BLaER1 treated with 17β-estradiol and CSF1 and Interleukin-3, amounts not matched to agents 10 nM and 100 nM (cell line): Measurements from ENCODE around the gene FRMD4A.

Experiments used
- H3K27ac ChIP-seq, 11 experiments: shearing (Covaris generic); formaldehyde crosslinking; 2 replicates each; pipeline ENCODE4 v1.8.1; 2022
- H3K27me3 ChIP-seq, 11 experiments: shearing (Covaris generic); formaldehyde crosslinking; 2 replicates each; pipeline ENCODE4 v1.8.1; 2022
- H3K36me3 ChIP-seq, 11 experiments: shearing (Covaris generic); formaldehyde crosslinking; 2 replicates each; pipeline ENCODE4 v1.8.1; 2022
- H3K4me1 ChIP-seq, 10 experiments: shearing (Covaris generic); formaldehyde crosslinking; 2 replicates each; pipeline ENCODE4 v1.8.1; 2022
- H3K4me2 ChIP-seq, 11 experiments: shearing (Covaris generic); formaldehyde crosslinking; 2 replicates each; pipeline ENCODE4 v1.8.1; 2022
- H3K4me3 ChIP-seq, 10 experiments: shearing (Covaris generic); formaldehyde crosslinking; 2 replicates each; pipeline ENCODE4 v1.8.1; 2022
- H3K9ac ChIP-seq, 11 experiments: shearing (Covaris generic); formaldehyde crosslinking; 2 replicates each; pipeline ENCODE4 v1.8.1; 2022
- H3K9me3 ChIP-seq, 11 experiments: shearing (Covaris generic); formaldehyde crosslinking; replicated peaks in 1 of 11; 2 replicates each; pipeline ENCODE4 v1.8.1; 2022
- H4K20me1 ChIP-seq, 11 experiments: shearing (Covaris generic); formaldehyde crosslinking; 2 replicates each; pipeline ENCODE4 v1.8.1; 2022
- Cebpa-rat ChIP-seq, 11 experiments: shearing (Covaris generic); IDR thresholded peaks; 2 replicates each; pipeline ENCODE4 v1.8.1; 2022

FRMD4A gene

DNA sequence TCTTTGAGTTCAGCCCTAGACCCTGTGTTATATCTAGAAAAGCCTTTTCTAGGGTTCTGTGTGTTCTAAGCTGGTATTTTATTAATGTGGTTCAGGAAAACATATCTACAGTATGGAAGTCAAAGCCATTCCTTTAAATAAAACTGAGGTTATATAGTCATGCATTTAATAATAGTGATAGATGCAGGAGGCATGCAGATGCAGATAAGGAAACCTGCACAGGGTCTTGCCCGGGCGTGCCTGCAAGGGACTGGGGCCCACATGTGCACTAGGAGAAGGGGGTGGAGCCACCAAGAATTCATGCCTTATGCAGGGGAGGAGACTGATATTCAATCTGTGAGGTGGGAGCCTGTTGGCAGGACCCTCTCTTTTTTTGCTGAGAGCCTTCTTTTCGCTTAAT is 572.4 kb downstream of the FRMD4A start:
- Histone ChIP-seq H3K27ac (peak overlapping the region in 3 of 11 experiments; percentile 28 to 52 (median 36); a peak in 3 of 22 replicates), H3K9ac (no peak overlapping the region), H3K4me2 (peak overlapping the region in 8 of 11 experiments; percentile 10 to 47 (median 18); a peak in 8 of 22 replicates), H4K20me1 (no peaks in the 10 kb centered on the region), H3K9me3 (no peaks in the 10 kb centered on the region), H3K27me3 (no peaks in the 10 kb centered on the region), H3K36me3 (no peaks in the 10 kb centered on the region), H3K4me3 (no peak overlapping the region), H3K4me1 (peaks cover 5 to 25% (median 13%) of the 10 kb centered on the region in 10 experiments; a peak in 18 of 20 replicates)
- no peak for TF ChIP-seq Cebpa-rat (IDR thresholded peaks at IDR 0.05)

DNA sequence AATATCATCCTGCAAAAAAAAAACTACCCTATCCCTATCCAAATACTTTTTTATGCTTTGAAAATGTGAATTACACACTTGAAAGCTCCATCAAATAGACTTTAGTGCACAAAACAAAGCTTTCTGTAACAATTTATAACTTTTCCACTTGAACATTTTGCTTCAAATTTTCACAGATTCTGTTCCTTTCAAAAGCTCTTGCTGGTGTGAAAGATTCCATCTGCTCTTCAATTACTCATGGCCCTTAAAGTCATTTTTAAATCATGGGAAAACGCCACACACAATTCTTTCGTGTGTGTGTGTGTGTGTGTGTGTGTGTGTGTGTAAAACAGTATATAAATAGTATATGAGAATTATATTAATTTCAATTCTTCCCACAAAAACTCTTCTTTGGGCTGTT is 576.4 kb downstream of the FRMD4A start:
- H3K27me3 ChIP-seq = no peaks in the 10 kb centered on the region
- no peak overlapping the region for H3K27ac ChIP-seq
- H3K9ac ChIP-seq = no peak overlapping the region
- H3K4me2 ChIP-seq = no peak overlapping the region
- no peak overlapping the region for H3K4me3 ChIP-seq
- H3K4me1 ChIP-seq = peaks cover 5 to 25% (median 14%) of the 10 kb centered on the region in 10 experiments; a peak in 18 of 20 replicates
- TF ChIP-seq Cebpa-rat (IDR thresholded peaks at IDR 0.05) = no peak
- no peaks in the 10 kb centered on the region for H4K20me1 ChIP-seq
- H3K36me3 ChIP-seq = no peaks in the 10 kb centered on the region
- no peaks in the 10 kb centered on the region for H3K9me3 ChIP-seq

DNA sequence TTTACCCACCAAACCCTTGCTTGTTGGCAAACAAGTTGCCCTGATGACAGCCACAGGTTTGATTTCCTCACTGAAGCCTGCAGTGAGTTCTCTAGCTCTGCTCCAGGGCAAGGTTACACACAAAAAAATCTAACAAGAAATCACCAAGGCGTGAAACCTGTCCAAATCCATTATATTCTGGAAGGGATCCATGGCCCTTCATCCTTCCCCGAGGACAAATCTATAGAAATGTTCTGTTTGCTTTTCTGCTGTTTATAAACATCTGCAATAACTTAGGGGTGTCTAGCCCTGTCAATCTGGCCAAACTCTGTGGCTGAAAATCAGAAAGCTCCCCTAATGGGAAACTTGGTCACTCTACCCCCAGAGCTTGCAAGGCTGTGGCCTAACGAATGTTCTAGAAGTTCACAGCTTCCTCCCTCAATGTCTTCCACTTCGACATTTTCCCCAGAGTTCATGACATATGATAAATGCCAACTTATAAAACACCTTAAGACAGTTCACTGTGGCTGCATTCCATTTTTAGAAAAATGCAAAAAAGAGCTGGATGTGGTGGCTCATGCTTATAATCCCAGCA is 579.4 kb downstream of the FRMD4A start:
- no peak overlapping the region for H3K4me3 ChIP-seq
- no peak overlapping the region for H3K27ac ChIP-seq
- no peaks in the 10 kb centered on the region for H3K36me3 ChIP-seq
- H3K27me3 ChIP-seq = no peaks in the 10 kb centered on the region
- H3K9ac ChIP-seq = no peak overlapping the region
- H3K9me3 ChIP-seq = no peaks in the 10 kb centered on the region
- H3K4me1 ChIP-seq = peaks cover 0 to 7% (median 0%) of the 10 kb centered on the region in 10 experiments; a peak in 1 of 20 replicates
- no peaks in the 10 kb centered on the region for H4K20me1 ChIP-seq
- TF ChIP-seq Cebpa-rat (IDR thresholded peaks at IDR 0.05) = no peak
- peak overlapping the region in 2 of 11 experiments; percentile 5 to 35; a peak in 2 of 22 replicates for H3K4me2 ChIP-seq

DNA sequence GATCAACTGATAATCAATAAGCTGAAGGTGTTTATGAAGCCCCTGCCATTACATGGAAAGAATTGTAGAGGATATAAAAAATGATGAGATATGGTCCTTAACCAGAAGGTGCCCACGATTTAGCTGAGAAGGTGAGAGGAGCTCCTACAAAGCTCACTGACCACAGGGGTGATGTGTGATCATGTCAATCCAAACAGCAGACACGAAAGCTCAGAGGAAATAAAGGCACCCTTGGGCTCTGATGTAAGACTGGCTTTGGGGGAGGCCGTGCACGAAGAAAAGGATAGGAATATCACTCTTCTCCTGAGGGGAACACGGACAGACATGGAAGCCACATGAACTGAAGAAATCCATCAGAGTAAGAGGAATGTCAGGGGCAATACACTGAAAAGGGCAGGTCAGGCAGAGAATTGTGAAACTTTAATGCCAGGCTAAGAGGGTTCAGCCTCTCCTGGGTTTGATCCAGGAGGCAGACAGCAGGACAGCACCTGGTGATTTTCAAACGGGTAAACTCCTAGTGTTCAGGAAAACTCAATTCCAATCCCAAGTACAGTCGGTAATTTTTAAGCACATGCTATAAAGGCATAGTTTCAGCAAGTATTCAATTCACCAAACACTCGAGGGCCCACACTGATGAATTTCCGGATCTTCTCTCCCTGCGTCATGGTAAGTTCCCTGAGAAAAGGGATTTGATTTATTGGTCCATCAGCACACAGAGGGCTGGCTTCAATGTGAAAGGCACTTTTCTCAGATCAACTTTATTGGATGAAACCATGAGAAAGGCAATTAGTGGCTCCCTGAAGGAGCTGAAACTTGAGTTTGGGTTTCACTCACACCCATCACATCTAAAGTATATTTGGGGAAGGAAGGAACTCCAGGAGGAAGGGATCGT is 580.2 kb downstream of the FRMD4A start:
- H3K4me1 ChIP-seq = 0 out of 20 replicates have a peak, but pooled peaks cover 0 to 7% (median 0%) of the 10 kb centered on the region in 10 experiments
- H3K9me3 ChIP-seq = no peaks in the 10 kb centered on the region
- no peak for TF ChIP-seq Cebpa-rat (IDR thresholded peaks at IDR 0.05)
- no peak overlapping the region for H3K4me3 ChIP-seq
- no peaks in the 10 kb centered on the region for H3K36me3 ChIP-seq
- H3K9ac ChIP-seq = no peak overlapping the region
- peak overlapping the region in 3 of 11 experiments; percentile 5 to 35 (median 18); a peak in 2 of 22 replicates for H3K4me2 ChIP-seq
- H4K20me1 ChIP-seq = no peaks in the 10 kb centered on the region
- no peaks in the 10 kb centered on the region for H3K27me3 ChIP-seq
- no peak overlapping the region for H3K27ac ChIP-seq

DNA sequence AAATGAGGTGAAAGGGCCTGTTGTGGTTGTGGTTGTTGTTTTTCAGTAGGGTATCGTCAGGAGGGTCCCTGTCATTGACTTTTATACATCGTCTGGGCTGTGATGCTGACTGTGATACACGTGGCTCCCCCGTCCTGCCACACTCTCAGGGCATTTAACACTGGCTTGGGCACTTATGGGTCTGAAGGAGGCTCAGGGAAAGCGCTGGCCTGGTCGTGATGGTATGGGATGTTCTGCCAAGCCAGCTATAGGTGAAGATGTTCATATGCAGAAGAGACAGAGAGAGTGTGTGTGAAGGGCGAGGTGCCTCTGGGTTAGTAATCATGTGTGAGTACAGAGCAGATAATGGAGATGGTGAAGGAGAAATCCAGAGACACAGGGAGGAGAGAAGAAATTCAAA is 585.5 kb downstream of the FRMD4A start:
- no peak overlapping the region for H3K4me2 ChIP-seq
- H3K27ac ChIP-seq = no peak overlapping the region
- H3K27me3 ChIP-seq = no peaks in the 10 kb centered on the region
- no peak for TF ChIP-seq Cebpa-rat (IDR thresholded peaks at IDR 0.05)
- H3K36me3 ChIP-seq = no peaks in the 10 kb centered on the region
- no peaks in the 10 kb centered on the region for H4K20me1 ChIP-seq
- H3K9ac ChIP-seq = no peak overlapping the region
- H3K9me3 ChIP-seq = 0 out of 22 replicates have a peak, but pooled peaks cover 0 to 6% (median 0%) of the 10 kb centered on the region in 11 experiments
- H3K4me3 ChIP-seq = no peak overlapping the region
- H3K4me1 ChIP-seq = peaks cover 13 to 33% (median 23%) of the 10 kb centered on the region in 10 experiments

DNA sequence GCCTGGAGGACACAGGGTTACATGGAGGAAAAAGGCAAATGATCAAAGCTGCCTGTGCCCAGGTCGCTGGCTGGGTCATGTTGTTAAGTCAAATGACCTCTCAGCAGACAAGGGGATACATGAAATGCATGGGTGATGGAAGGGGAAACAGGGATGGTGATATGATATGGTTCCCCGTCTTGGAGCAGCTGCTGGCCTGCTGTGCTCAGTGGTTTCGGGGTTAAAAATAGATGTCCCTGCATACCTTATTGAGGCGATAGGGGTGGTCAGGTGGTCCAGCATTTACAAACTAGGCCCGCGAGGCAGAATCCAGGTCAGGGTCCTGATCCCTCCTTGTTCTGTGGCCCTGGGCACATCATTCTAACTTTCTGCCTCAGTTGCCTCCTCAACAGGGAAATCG is 586.8 kb downstream of the FRMD4A start:
- no peaks in the 10 kb centered on the region for H3K36me3 ChIP-seq

DNA sequence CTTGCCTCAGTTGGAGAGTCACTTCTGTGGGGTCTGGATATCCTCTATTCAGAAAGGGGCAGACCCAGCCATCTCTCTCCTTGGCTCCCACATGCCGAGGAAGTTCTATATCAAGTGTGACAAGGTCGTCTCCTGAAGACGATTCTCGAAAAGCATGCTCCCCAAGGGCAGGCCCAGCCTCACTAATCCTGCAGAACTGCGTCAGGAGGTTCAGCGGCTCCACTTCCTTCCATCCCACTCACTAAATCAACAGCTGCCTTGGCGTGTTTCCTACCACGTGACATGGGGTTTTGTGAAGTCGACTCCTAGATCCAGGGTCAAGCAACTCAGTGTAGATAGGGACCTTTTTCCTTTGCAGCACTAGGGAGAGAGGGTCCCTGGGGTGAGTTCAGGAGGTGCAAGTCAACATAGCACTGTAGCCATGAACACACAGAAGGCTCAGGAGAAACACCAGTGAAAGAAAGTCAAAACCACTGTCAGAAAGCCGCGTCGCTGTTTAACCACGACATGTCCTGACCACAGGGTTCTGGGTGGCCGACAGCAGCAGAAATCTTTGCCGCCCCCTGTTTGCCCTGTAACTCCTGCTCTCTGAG is 587.5 kb downstream of the FRMD4A start:
- TF ChIP-seq Cebpa-rat (IDR thresholded peaks at IDR 0.05) = no peak
- H3K4me3 ChIP-seq = peak overlapping the region in 3 of 10 experiments; percentile 1 to 40 (median 33); a peak in 6 of 20 replicates
- H4K20me1 ChIP-seq = no peaks in the 10 kb centered on the region
- peak overlapping the region in 9 of 11 experiments; percentile 9 to 72 (median 47); a peak in 16 of 22 replicates for H3K27ac ChIP-seq
- H3K36me3 ChIP-seq = no peaks in the 10 kb centered on the region
- peak overlapping the region in 5 of 11 experiments; percentile 1 to 58 (median 16); a peak in 6 of 22 replicates for H3K9ac ChIP-seq
- 0 out of 22 replicates have a peak, but pooled peaks cover 0 to 6% (median 0%) of the 10 kb centered on the region in 11 experiments for H3K9me3 ChIP-seq
- H3K4me1 ChIP-seq = peaks cover 13 to 44% (median 32%) of the 10 kb centered on the region in 10 experiments
- H3K4me2 ChIP-seq = peak overlapping the region; percentile 64 to 85 (median 76)
- no peaks in the 10 kb centered on the region for H3K27me3 ChIP-seq

More for the DNA sequence above, 586.8 kb downstream of the FRMD4A start:
- Histone ChIP-seq H3K27ac (peak overlapping the region in 6 of 11 experiments; percentile 11 to 72 (median 52); a peak in 9 of 22 replicates), H3K4me2 (peak overlapping the region; percentile 64 to 85 (median 76)), H4K20me1 (no peaks in the 10 kb centered on the region), H3K9ac (peak overlapping the region in 3 of 11 experiments; percentile 3 to 58 (median 16); a peak in 1 of 22 replicates), H3K27me3 (no peaks in the 10 kb centered on the region), H3K9me3 (0 out of 22 replicates have a peak, but pooled peaks cover 0 to 6% (median 0%) of the 10 kb centered on the region in 11 experiments), H3K4me1 (peaks cover 13 to 40% (median 30%) of the 10 kb centered on the region in 10 experiments), H3K4me3 (no peak overlapping the region)
- TF ChIP-seq Cebpa-rat (IDR thresholded peaks at IDR 0.05) = no peak

DNA sequence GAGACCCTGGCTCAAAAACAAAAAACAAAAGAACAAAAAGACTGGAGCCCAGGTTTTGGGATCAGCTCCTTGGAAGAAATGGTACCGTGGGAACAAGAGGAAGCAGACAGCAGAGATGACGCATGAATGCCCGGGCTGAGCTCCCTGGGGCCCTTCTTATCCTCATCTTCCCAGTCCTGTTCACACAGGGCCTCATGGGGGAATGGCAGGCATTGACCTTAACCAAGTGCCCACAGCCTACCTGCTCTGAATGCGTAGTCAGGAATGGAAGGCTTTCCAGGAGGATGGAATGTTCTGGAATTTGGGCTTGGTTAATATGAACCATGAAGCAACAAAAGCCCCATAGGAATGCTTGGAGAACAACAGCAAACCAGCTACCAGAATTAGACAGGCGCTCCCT is 589.3 kb downstream of the FRMD4A start:
- H3K9me3 ChIP-seq = 0 out of 22 replicates have a peak, but pooled peaks cover 0 to 6% (median 0%) of the 10 kb centered on the region in 11 experiments
- peaks cover 13 to 44% (median 32%) of the 10 kb centered on the region in 10 experiments for H3K4me1 ChIP-seq
- H3K27ac ChIP-seq = no peak overlapping the region
- no peak overlapping the region for H3K9ac ChIP-seq
- H3K27me3 ChIP-seq = no peaks in the 10 kb centered on the region
- no peaks in the 10 kb centered on the region for H3K36me3 ChIP-seq
- no peaks in the 10 kb centered on the region for H4K20me1 ChIP-seq
- H3K4me2 ChIP-seq = peak overlapping the region in 1 of 11 experiments; percentile 25; a peak in 2 of 22 replicates
- TF ChIP-seq Cebpa-rat (IDR thresholded peaks at IDR 0.05) = no peak
- H3K4me3 ChIP-seq = no peak overlapping the region
